22Rv1 (cell line): ENCODE data around the gene USP34.

ENCODE experiments used
- ZFX ChIP-seq: fragments of 450-650 bp; IDR thresholded peaks from 2 replicates; pipeline ENCODE4 v1.6.1; 2017; ENCODE audit warnings: antibody characterized with exemption, borderline replicate concordance
- TF ChIP-seq, protein P1 (sequence below): fragments of 450-650 bp; IDR thresholded peaks from 2 replicates; pipeline ENCODE4 v1.5.1; 2017; ENCODE audit warnings: mild to moderate bottlenecking

DNA sequence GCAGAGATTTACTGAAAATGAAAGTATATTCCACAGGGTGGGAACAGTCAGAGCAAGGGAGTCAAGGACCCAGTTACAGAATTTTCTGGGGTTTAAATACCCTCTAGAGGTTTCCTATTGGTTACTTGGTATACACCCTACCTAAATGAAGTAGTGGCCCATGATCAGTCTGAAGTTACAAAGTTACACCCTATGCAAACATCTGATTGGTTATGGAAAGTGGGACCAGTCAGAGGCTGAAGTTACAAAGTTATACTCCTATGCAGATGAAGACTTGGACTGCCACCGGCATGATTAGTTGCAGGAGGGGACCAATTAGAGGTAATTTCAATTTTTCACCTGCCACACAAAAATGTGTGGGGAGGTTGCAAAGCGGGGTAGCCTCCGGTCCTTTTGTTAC, 56.2 kb downstream of the USP34 start:
- TF ChIP-seq, protein P1, sequence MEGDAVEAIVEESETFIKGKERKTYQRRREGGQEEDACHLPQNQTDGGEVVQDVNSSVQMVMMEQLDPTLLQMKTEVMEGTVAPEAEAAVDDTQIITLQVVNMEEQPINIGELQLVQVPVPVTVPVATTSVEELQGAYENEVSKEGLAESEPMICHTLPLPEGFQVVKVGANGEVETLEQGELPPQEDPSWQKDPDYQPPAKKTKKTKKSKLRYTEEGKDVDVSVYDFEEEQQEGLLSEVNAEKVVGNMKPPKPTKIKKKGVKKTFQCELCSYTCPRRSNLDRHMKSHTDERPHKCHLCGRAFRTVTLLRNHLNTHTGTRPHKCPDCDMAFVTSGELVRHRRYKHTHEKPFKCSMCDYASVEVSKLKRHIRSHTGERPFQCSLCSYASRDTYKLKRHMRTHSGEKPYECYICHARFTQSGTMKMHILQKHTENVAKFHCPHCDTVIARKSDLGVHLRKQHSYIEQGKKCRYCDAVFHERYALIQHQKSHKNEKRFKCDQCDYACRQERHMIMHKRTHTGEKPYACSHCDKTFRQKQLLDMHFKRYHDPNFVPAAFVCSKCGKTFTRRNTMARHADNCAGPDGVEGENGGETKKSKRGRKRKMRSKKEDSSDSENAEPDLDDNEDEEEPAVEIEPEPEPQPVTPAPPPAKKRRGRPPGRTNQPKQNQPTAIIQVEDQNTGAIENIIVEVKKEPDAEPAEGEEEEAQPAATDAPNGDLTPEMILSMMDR = no peak
- TF ChIP-seq ZFX = no peak
